IMR-90 (cell line): Measurements from ENCODE around the gene MSMO1. TPM values are rescaled to one million over a fixed set of nuclear protein-coding genes. Genes with fewer than 3 reads are reported as not detected.

Source experiments
- ATAC-seq: fragments of 200-7000 bp; cut with Tn5 transposase; 2 replicates; pipeline ENCODE4 v1.9.1; 2020; ENCODE audit warnings: low read depth, mild to moderate bottlenecking, moderate library complexity
- BruUV-seq: library from RNA; stranded (reverse); fragments of 400-500 nt; replicated peaks from 2 replicates; lab custom pipeline; 2021; lab: Mats Ljungman, UMichigan
- CTCF ChIA-PET: fragments of 300-600 bp; formaldehyde crosslinking; extraction: SDS; loops from one replicate; lab custom pipeline; 2021; ENCODE audit warnings: antibody characterized with exemption; lab: Yijun Ruan, JAX
- POLR2A ChIA-PET: fragments of 300-600 bp; sonication (Branson Sonifier 250); formaldehyde crosslinking; loops from one replicate; lab custom pipeline; 2022; ENCODE audit warnings: antibody characterized with exemption; ENCODE audit not compliant: unreplicated experiment; lab: Charles Lee
- DNase-seq: peaks from one replicate; pipeline ENCODE4 v3.0.0; 2013
- H2AFZ ChIP-seq: replicated peaks from 2 replicates; pipeline ENCODE3; 2013; ENCODE audit warnings: low read length, mild to moderate bottlenecking; ENCODE audit not compliant: poor library complexity
- H2AK5ac ChIP-seq: 2 replicates; pipeline ENCODE4 v1.6.1; 2013; ENCODE audit warnings: low read depth, low read length, inconsistent platforms
- H2AK9ac ChIP-seq: replicated peaks from 2 replicates; pipeline ENCODE3; 2013; ENCODE audit warnings: mild to moderate bottlenecking, low read depth, low read length, moderate library complexity; ENCODE audit not compliant: poor library complexity
- H2BK120ac ChIP-seq: 2 replicates; pipeline ENCODE4 v1.6.1; 2013; ENCODE audit warnings: low read depth, low read length, inconsistent platforms
- H2BK15ac ChIP-seq: 3 replicates; pipeline ENCODE4 v1.6.1; 2013; ENCODE audit warnings: low read depth, low read length, inconsistent platforms
- H2BK20ac ChIP-seq: 2 replicates; pipeline ENCODE4 v1.6.1; 2013; ENCODE audit warnings: low read depth, mild to moderate bottlenecking, inconsistent platforms, low read length, moderate library complexity
- H2BK5ac ChIP-seq: 2 replicates; pipeline ENCODE4 v1.6.1; 2013; ENCODE audit warnings: mild to moderate bottlenecking, low read depth, low read length, inconsistent platforms; ENCODE audit not compliant: poor library complexity, severe bottlenecking
- H3K14ac ChIP-seq: replicated peaks from 2 replicates; pipeline ENCODE4 v1.6.1; 2013; ENCODE audit warnings: low read depth, low read length, inconsistent platforms
- H3K18ac ChIP-seq: 2 replicates; pipeline ENCODE4 v1.6.1; 2013; ENCODE audit warnings: low read depth, low read length, control low read depth
- H3K23ac ChIP-seq: 2 replicates; pipeline ENCODE4 v1.6.1; 2013; ENCODE audit warnings: low read depth, low read length, inconsistent platforms
- H3K27ac ChIP-seq: 2 replicates; pipeline ENCODE4 v1.5.1; 2013; ENCODE audit warnings: mild to moderate bottlenecking, control low read depth, low read length; ENCODE audit not compliant: insufficient read depth
- H3K27me3 ChIP-seq: 2 replicates; pipeline ENCODE4 v1.6.1; 2013; ENCODE audit warnings: low read length; ENCODE audit not compliant: control insufficient read depth, insufficient read depth
- H3K36me3 ChIP-seq: 2 replicates; pipeline ENCODE4 v1.6.1; 2013; ENCODE audit warnings: low read length, mixed read lengths; ENCODE audit not compliant: control insufficient read depth, insufficient read depth
- H3K4ac ChIP-seq: 2 replicates; pipeline ENCODE4 v1.6.1; 2013; ENCODE audit warnings: low read depth, low read length, inconsistent platforms
- H3K4me1 ChIP-seq: 2 replicates; pipeline ENCODE4 v1.6.1; 2013; ENCODE audit warnings: low read length, mixed read lengths; ENCODE audit not compliant: control insufficient read depth, insufficient read depth
- H3K4me2 ChIP-seq: 2 replicates; pipeline ENCODE4 v1.6.1; 2013; ENCODE audit warnings: low read depth, mild to moderate bottlenecking, control low read depth, low read length, moderate library complexity
- H3K4me3 ChIP-seq: 2 replicates; pipeline ENCODE4 v1.5.1; 2013; ENCODE audit warnings: low read depth, mild to moderate bottlenecking, control low read depth, low read length, moderate library complexity; ENCODE audit not compliant: insufficient read depth
- H3K56ac ChIP-seq: 2 replicates; pipeline ENCODE4 v1.6.1; 2013; ENCODE audit warnings: low read length, inconsistent platforms; ENCODE audit not compliant: insufficient read depth; ENCODE audit errors: extremely low read depth
- H3K79me1 ChIP-seq, 2 experiments: 2 replicates each; pipeline ENCODE4 v1.6.1; 2013; ENCODE audit warnings: low read length in 2 of 2, inconsistent platforms in 1 of 2, low read depth in 1 of 2
- H3K9ac ChIP-seq: 2 replicates; pipeline ENCODE4 v1.6.1; 2013; ENCODE audit warnings: low read depth, low read length, control low read depth
- H3K9me1 ChIP-seq: 2 replicates; pipeline ENCODE4 v1.6.1; 2013; ENCODE audit warnings: low read length, inconsistent platforms; ENCODE audit not compliant: insufficient read depth
- H3K9me3 ChIP-seq: 2 replicates; pipeline ENCODE4 v1.6.1; 2013; ENCODE audit warnings: low read length; ENCODE audit not compliant: control insufficient read depth, insufficient read depth
- H4K20me1 ChIP-seq: 2 replicates; pipeline ENCODE4 v1.6.1; 2013; ENCODE audit warnings: low read length, inconsistent platforms; ENCODE audit not compliant: insufficient read depth
- H4K5ac ChIP-seq: 2 replicates; pipeline ENCODE4 v1.6.1; 2013; ENCODE audit warnings: mild to moderate bottlenecking, low read depth, low read length, control low read depth
- H4K8ac ChIP-seq, 2 experiments: 2 replicates each; pipeline ENCODE4 v1.6.1; 2013; ENCODE audit warnings: low read depth in 2 of 2, low read length in 2 of 2, control low read depth in 1 of 2, inconsistent platforms in 1 of 2
- H4K91ac ChIP-seq: 2 replicates; pipeline ENCODE4 v1.6.1; 2013; ENCODE audit warnings: low read depth, low read length, inconsistent platforms; ENCODE audit not compliant: insufficient read depth
- BHLHE40 ChIP-seq: fragments of 150-350 bp; IDR thresholded peaks from 2 replicates; pipeline ENCODE4 v1.6.1; 2016; ENCODE audit warnings: mild to moderate bottlenecking, low read depth, low read length
- CHD1 ChIP-seq: IDR thresholded peaks from 2 replicates; pipeline ENCODE4 v1.6.1; 2012; ENCODE audit warnings: low read depth, low read length, improper control_type of control experiment
- FOS ChIP-seq: fragments of 150-350 bp; IDR thresholded peaks from 2 replicates; pipeline ENCODE4 v1.6.1; 2016; ENCODE audit warnings: low read depth, low read length
- MAZ ChIP-seq: IDR thresholded peaks from 2 replicates; pipeline ENCODE4 v1.6.1; 2012; ENCODE audit warnings: low read depth, mild to moderate bottlenecking, low read length, improper control_type of control experiment, moderate library complexity, borderline replicate concordance
- MXI1 ChIP-seq: IDR thresholded peaks from 2 replicates; pipeline ENCODE4 v1.6.1; 2012; ENCODE audit warnings: low read depth, mild to moderate bottlenecking, low read length, moderate library complexity, borderline replicate concordance
- NFE2L2 ChIP-seq: fragments of 150-350 bp; IDR thresholded peaks from 2 replicates; pipeline ENCODE4 v1.6.1; 2016; ENCODE audit warnings: low read depth, mild to moderate bottlenecking, low read length
- POLR2A ChIP-seq: IDR thresholded peaks from 2 replicates; pipeline ENCODE4 v1.6.1; 2012; ENCODE audit warnings: mild to moderate bottlenecking, low read depth, low read length
- RAD21 ChIP-seq: IDR thresholded peaks from 2 replicates; pipeline ENCODE4 v1.6.1; 2012; ENCODE audit warnings: low read length, improper control_type of control experiment
- RCOR1 ChIP-seq: IDR thresholded peaks from 2 replicates; pipeline ENCODE4 v1.6.1; 2012; ENCODE audit warnings: mild to moderate bottlenecking, low read length, improper control_type of control experiment; ENCODE audit not compliant: insufficient replicate concordance
- RFX5 ChIP-seq: IDR thresholded peaks from 2 replicates; pipeline ENCODE4 v1.8.0; 2012; ENCODE audit warnings: low read depth, mild to moderate bottlenecking, low read length, moderate library complexity
- SMC3 ChIP-seq: fragments of 150-350 bp; IDR thresholded peaks from 2 replicates; pipeline ENCODE4 v1.6.1; 2016; ENCODE audit warnings: low read depth, mild to moderate bottlenecking, antibody characterized with exemption, low read length, moderate library complexity
- WGBS, 2 experiments: methylation state at CpG; one replicate each; pipeline versions ENCODE4 v1.1.5 to v1.1.7; 2013; ENCODE audit warnings: missing lambda C conversion rate in 2 of 2; ENCODE audit not compliant: insufficient read length in 1 of 2; ENCODE audit errors: extremely low coverage in 2 of 2; 5-methylcytosine and 5-hydroxymethylcytosine counted together
- dilution Hi-C: fragments of 300-500 bp; cut with HindIII; formaldehyde crosslinking; loops from one replicate; pipeline ENCODE4 v1.14.3; 2018; ENCODE audit warnings: low sequenced_read_pairs; ENCODE audit not compliant: unreplicated experiment
- in situ Hi-C: fragments of 300-500 bp; cut with MboI; formaldehyde crosslinking; loops from 3 replicates; pipeline ENCODE4 v1.14.3; 2019; ENCODE audit warnings: low sequenced_read_pairs, inconsistent platforms, mixed read lengths
- intact Hi-C: fragments of 100-400 bp; cut with micrococcal nuclease; formaldehyde crosslinking; loops from 2 replicates; pipeline ENCODE4 v1.10.0; 2022
- polyA plus RNA-seq, 3 experiments: library from polyadenylated mRNA; depleted of rRNA; stranded (reverse); fragments of >200 nt; gene quantifications; 2 replicates each; pipeline ENCODE4 v1.2.3, GENCODE V29; 2012; ENCODE audit warnings: low replicate concordance in 1 of 3
- total RNA-seq: library from RNA; depleted of rRNA; stranded (reverse); fragments of >200 nt; gene quantifications from 2 replicates; pipeline ENCODE4 v1.2.3, GENCODE V29; 2012
- TF ChIP-seq, protein P1 (sequence below): fragments of 150-350 bp; IDR thresholded peaks from 2 replicates; pipeline ENCODE4 v1.6.1; 2017; ENCODE audit warnings: mild to moderate bottlenecking, antibody characterized with exemption, low read length, low read depth
- TF ChIP-seq, protein P2 (sequence below): fragments of 150-350 bp; IDR thresholded peaks from 2 replicates; pipeline ENCODE4 v1.6.1; 2016; ENCODE audit warnings: low read depth, mild to moderate bottlenecking, low read length, moderate library complexity, borderline replicate concordance

The MSMO1 gene
- total and polyA plus RNA-seq, 2 of the 4 experiments (the other 2 are of a cell fraction), result 40.1 to 42.1 TPM

DNA sequence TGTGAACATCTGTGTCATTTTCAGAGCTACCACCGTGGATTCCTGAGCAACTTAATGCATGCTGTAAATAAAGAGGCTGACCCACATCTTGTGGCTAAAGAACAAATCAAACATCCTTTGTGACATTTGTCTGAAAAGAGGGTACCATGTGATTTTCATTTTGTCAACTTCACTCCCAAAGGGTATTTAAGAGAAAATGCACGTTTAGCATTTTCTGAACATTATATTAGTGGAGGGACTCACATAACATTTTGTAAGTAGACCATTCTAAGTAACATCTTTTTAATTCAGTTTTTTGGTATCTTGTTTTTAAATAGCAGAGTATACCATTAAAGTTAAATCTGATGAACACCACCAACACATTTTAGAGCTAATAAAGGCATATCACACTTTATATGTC lies 34.3 kb downstream of the MSMO1 start:
- Histone ChIP-seq H3K4ac (no peak overlapping the region), H2BK120ac (no peak overlapping the region), H4K8ac (no peak overlapping the region), H4K20me1 (no peaks in the 10 kb centered on the region), H3K27me3 (peaks cover 6% of the 10 kb centered on the region), H3K4me2 (no peak overlapping the region), H2AK9ac (no peak overlapping the region), H3K9me1 (no peaks in the 10 kb centered on the region), H3K27ac (no peak overlapping the region), H3K14ac (no peak overlapping the region), H2BK5ac (no peak overlapping the region), H2BK20ac (no peak overlapping the region), H3K9ac (no peak overlapping the region), H3K4me1 (no peaks in the 10 kb centered on the region), H3K79me1 (no peaks in the 10 kb centered on the region), H3K36me3 (no peaks in the 10 kb centered on the region), H2BK15ac (no peak overlapping the region), H3K18ac (no peak overlapping the region), H2AFZ (no peak overlapping the region), H4K5ac (no peak overlapping the region), H2AK5ac (no peak overlapping the region), H3K56ac (no peak overlapping the region), H3K4me3 (no peak overlapping the region), H3K23ac (no peak overlapping the region), H4K91ac (no peak overlapping the region), H3K9me3 (no peaks in the 10 kb centered on the region)
- no TSS peak for BruUV-seq
- no CpG with 5 or more reads among the region's 2 CpGs for whole genome bisulfite sequencing, 2 experiments
- DNase-seq (no peak), ATAC-seq (no peak)
- CTCF ChIA-PET, result no interaction called here
- in situ Hi-C loops (no loop called here), dilution Hi-C loops (no loop called here), intact Hi-C loops (no loop called here)
- POLR2A ChIA-PET, result no interaction called here
- TF ChIP-seq RCOR1, result no peak
- TF ChIP-seq CHD1, result no peak
- TF ChIP-seq FOS, result no peak
- no peak for TF ChIP-seq SMC3
- TF ChIP-seq NFE2L2, result no peak
- no peak for TF ChIP-seq BHLHE40
- TF ChIP-seq POLR2A, result no peak
- TF ChIP-seq MXI1, result no peak
- no peak for TF ChIP-seq MAZ
- TF ChIP-seq, protein P1, sequence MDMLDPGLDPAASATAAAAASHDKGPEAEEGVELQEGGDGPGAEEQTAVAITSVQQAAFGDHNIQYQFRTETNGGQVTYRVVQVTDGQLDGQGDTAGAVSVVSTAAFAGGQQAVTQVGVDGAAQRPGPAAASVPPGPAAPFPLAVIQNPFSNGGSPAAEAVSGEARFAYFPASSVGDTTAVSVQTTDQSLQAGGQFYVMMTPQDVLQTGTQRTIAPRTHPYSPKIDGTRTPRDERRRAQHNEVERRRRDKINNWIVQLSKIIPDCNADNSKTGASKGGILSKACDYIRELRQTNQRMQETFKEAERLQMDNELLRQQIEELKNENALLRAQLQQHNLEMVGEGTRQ, result no peak
- no peak for TF ChIP-seq RFX5
- no peak for TF ChIP-seq RAD21
- TF ChIP-seq, protein P2, sequence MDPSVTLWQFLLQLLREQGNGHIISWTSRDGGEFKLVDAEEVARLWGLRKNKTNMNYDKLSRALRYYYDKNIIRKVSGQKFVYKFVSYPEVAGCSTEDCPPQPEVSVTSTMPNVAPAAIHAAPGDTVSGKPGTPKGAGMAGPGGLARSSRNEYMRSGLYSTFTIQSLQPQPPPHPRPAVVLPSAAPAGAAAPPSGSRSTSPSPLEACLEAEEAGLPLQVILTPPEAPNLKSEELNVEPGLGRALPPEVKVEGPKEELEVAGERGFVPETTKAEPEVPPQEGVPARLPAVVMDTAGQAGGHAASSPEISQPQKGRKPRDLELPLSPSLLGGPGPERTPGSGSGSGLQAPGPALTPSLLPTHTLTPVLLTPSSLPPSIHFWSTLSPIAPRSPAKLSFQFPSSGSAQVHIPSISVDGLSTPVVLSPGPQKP, result no peak
